ENCODE results near the gene MDFIC.

MDFIC gene

GRCh38 chr7:114956702-114957101 lies 34.8 kb downstream of the MDFIC start:
- no peak for TF ChIP-seq CTCF (IDR thresholded peaks at IDR 0.05; ENCODE audit: unreplicated experiment in 3 of 3)
- Mint-ChIP-seq H3K27me3 (ENCODE audit: low read depth) (no peaks in the 10 kb centered on the region), H3K36me3 (ENCODE audit: low read depth) (peaks cover 3% of the 10 kb centered on the region), H3K27ac (no peak overlapping the region), H3K4me3 (no peak overlapping the region), H3K9me3 (no peaks in the 10 kb centered on the region), H3K4me1 (no peaks in the 10 kb centered on the region)

GRCh38 chr7:114957444-114957843 lies 35.5 kb downstream of the MDFIC start:
- Mint-ChIP-seq H3K36me3 (ENCODE audit: low read depth) (peaks cover 3% of the 10 kb centered on the region), H3K4me3 (no peak overlapping the region), H3K4me1 (no peaks in the 10 kb centered on the region), H3K27ac (no peak overlapping the region), H3K27me3 (ENCODE audit: low read depth) (no peaks in the 10 kb centered on the region), H3K9me3 (no peaks in the 10 kb centered on the region)
- TF ChIP-seq CTCF (IDR thresholded peaks at IDR 0.05; ENCODE audit: unreplicated experiment in 3 of 3): no peak

- Mint-ChIP-seq H3K27ac (no peak overlapping the region), H3K27me3 (ENCODE audit: low read depth) (no peaks in the 10 kb centered on the region), H3K9me3 (no peaks in the 10 kb centered on the region), H3K36me3 (ENCODE audit: low read depth) (peaks cover 3% of the 10 kb centered on the region), H3K4me1 (no peaks in the 10 kb centered on the region), H3K4me3 (no peak overlapping the region)
- no peak for TF ChIP-seq CTCF (IDR thresholded peaks at IDR 0.05; ENCODE audit: unreplicated experiment in 3 of 3)
Observed at GRCh38 chr7:114959931-114960330, 38.0 kb downstream of the MDFIC start.

GRCh38 chr7:114962441-114962840 lies 40.5 kb downstream of the MDFIC start:
- no peaks in the 10 kb centered on the region for H3K9me3 Mint-ChIP-seq
- H3K4me3 Mint-ChIP-seq: no peak overlapping the region
- no peak overlapping the region for H3K27ac Mint-ChIP-seq
- H3K4me1 Mint-ChIP-seq: no peaks in the 10 kb centered on the region
- peaks cover 6% of the 10 kb centered on the region for H3K36me3 Mint-ChIP-seq (ENCODE audit: low read depth)
- no peaks in the 10 kb centered on the region for H3K27me3 Mint-ChIP-seq (ENCODE audit: low read depth)
- TF ChIP-seq CTCF (IDR thresholded peaks at IDR 0.05; ENCODE audit: unreplicated experiment in 3 of 3): no peak

GRCh38 chr7:114966156-114966555 lies 44.3 kb downstream of the MDFIC start:
- Mint-ChIP-seq H3K4me3 (no peak overlapping the region), H3K36me3 (ENCODE audit: low read depth) (peaks cover 12% of the 10 kb centered on the region), H3K27ac (no peak overlapping the region), H3K27me3 (ENCODE audit: low read depth) (no peaks in the 10 kb centered on the region), H3K4me1 (no peaks in the 10 kb centered on the region), H3K9me3 (no peaks in the 10 kb centered on the region)
- no peak for TF ChIP-seq CTCF (IDR thresholded peaks at IDR 0.05; ENCODE audit: unreplicated experiment in 3 of 3)

- H3K4me1 Mint-ChIP-seq: peaks cover 5% of the 10 kb centered on the region
- no peak overlapping the region for H3K4me3 Mint-ChIP-seq
- no peaks in the 10 kb centered on the region for H3K9me3 Mint-ChIP-seq
- H3K27ac Mint-ChIP-seq: no peak overlapping the region
- H3K27me3 Mint-ChIP-seq (ENCODE audit: low read depth): no peaks in the 10 kb centered on the region
- no peak for TF ChIP-seq CTCF (IDR thresholded peaks at IDR 0.05; ENCODE audit: unreplicated experiment in 3 of 3)
- H3K36me3 Mint-ChIP-seq (ENCODE audit: low read depth): peaks cover 12% of the 10 kb centered on the region
Observed at GRCh38 chr7:114969096-114969495, 47.2 kb downstream of the MDFIC start.

Data from nephron (organoid).